Germinal center (tissue), 1 donor: ENCODE measurements around the gene LAMA2.

Experiments
- DNase-seq: peaks from one replicate; pipeline ENCODE4 v3.0.0; 2012; ENCODE audit warnings: mixed read lengths, low spot score

The LAMA2 gene

DNA sequence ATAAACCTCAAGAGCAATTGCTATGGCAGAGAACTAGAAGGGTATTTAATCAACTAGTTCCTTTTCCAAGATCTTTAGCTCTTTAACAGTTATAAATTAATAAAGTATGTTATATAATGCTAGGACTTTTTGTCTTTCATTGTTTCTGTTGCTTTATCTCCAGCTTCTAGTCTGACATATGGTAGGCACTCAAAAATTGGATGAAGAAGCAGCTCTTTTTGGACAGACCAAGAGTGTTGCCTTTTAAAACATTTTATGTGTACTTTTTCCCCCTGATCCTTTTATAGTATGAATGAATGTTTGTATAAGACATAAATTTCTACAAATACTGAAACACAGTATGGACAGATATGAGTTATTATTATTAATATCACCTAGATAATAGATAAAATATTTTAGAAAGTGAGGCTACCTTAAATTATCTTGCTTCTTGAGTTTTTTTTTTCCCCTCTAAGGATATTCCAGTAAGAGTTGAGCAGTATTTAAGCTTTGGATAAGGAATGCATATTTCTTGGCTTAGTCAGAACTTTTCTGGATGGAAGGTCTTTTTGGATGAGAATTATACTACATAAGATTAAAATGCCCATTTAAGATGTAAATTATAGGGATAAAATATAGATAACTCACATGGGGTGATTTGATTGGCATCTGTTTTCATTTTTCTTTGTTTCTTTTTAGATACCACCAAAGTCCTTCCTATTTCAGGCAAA lies 16.6 kb downstream of the LAMA2 start:
- no peak for DNase-seq

DNA sequence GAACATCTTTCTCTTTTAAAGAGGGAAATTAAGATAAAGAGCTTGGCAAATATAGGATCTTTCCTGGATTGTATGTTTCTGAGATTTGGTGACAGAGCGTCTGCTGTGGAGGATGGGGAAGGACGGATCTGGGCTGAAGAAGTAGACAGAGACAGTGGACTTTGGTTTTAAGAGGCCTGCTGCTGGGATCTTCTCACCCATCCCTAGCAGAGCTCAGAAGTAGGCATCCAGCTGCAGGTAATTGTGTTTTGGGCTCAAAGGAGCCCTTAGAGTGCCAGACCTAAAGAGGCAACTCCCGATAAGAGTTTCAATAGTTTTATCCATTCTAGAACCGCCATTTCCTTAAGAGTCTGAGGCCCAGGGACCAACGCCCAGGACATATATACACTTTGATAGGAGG lies 20.8 kb downstream of the LAMA2 start:
- no peak for DNase-seq

DNA sequence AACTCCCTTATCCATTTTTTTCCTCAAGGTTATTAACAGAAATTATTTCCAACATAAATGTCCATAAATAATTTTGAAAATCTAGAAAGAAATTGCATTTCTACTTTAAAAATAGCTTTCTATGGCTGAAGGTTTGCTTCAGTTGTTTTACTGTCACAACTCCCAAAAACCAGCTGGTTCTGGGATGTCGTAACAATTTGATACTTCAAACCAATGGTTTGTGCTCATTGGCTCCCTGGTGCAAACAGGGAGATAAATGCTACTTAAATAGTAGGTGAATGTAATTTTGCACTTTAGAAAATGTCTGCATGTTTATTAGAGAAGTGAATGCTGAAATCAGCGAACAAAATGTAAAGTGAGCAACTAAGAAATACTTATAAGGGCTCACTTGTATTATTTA lies 31.1 kb downstream of the LAMA2 start:
- no peak for DNase-seq

DNA sequence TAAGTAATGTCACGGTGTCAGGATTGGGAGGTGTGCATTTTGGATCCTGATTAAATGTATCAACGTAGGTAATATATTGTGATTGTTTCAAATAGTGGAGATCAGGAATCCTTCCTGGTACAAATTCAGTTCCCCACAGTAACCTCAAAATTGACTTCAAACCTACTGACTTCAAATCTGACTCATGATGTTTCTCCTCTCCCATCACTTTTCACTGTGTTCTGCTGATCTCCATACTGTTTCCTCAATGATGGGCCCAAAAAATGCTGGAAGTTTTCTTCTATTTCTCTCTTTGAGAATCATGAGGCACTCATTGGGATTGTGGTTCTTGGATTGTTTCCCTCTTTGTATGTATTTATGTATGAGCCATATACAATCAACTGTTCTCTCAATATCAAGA lies 35.9 kb downstream of the LAMA2 start:
- no peak for DNase-seq

DNA sequence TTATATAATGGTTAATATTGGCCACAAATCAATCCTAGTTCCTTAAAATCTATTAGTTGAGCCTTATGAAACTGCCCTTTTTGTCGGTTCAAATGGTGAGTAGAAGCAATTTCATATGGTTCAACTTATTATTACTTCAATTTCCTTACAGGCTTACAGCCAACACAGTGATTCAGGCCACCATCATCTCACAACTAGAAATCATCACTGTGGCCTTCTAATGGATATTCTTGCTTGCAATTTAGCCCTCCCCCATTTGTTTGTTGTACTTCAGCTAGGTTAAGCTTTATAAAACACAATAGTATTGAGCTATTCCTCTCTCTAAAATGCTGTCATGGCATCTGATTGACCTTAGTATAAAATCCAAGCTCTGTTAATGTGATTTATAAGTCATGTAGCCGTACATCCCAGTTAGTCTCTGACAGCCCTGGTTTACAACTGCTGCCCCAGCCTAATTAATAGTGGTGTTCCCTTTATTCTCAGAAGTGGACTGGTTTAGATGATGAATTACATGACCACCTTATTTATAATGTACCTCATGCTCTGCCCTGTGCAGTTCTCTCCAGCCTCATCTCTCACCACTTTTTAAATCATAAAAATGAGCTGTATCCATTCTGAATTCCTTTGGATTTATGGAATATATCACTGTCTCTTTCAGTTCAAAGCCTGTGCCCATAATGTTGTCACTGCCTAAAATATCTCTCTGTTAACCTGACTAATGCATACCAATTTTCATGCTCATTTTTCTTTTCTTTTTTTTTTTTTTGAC lies 36.7 kb downstream of the LAMA2 start:
- DNase-seq: no peak

DNA sequence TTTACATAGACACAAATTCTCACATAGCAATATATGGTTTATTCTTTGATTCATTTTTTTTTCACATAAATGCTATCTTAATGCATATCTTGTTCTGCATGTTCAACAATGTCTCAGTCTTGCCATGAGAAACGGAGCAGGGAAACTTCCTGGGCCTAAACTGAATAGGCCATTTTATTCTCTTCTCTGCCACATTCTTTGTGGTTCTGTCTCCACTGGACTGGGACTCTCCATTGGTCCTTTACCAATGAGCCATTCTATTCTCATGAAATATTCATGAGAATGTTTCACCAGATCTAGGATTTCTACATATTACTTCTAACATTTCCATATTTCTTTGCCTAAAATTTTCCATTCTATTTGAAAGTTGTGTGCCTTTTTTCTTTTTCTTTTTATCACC lies 42.8 kb downstream of the LAMA2 start:
- no peak for DNase-seq

DNA sequence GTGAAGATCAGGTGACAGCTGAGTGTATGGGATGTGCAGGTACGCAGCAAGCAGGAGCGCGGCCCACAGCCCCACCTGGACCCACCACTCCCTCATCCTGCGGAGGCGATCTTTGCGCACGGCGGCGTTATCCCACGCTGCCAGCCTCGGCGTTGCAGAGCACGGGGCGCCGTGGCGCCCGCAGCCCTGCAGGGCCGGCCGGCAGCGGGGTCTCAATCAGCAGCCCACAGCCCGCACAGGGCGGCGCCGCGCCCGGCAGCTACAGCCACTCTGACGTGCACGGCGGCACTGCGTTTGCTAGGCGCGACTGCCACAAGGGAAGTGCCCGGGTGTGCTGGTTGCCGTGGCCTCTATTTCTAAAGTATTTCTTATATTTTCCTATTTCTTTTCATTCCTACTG lies 46.9 kb downstream of the LAMA2 start:
- no peak for DNase-seq

DNA sequence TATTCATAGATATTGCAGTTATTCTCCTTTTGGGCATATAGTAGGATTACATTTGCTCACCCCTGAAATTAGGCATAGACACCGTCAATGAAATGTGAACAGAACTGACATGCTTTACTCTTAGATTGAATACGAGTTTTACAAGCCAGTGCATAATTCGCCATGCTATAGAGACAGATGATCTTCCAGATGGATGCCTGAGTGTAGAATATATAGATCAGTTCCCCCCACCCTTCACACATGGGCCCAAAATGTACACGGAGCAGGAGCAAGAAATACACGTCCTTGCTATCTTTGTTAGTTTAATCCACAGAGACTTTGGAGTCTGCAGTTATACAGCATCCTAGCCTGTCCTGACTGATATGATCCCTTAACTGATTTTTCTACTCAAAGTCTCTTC lies 47.4 kb downstream of the LAMA2 start:
- DNase-seq: no peak

DNA sequence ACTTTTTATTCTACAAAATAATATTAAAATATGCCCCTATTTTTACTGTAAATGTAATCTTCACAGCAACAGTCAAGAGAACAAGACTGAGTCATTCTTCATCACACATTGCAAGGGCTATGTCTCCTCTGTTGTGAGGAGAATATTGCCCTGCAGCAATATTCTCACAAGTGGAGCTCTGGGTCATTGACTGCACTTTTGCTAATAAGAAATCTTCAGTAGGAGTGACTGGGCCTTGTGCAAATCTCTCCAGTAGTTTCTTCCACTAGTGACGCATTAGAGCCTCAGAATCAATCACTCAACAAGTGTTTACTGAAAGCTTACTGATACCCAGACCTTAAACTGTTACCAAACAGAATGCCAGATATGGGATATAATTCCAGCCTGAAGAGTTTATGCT lies 49.1 kb downstream of the LAMA2 start:
- no peak for DNase-seq

DNA sequence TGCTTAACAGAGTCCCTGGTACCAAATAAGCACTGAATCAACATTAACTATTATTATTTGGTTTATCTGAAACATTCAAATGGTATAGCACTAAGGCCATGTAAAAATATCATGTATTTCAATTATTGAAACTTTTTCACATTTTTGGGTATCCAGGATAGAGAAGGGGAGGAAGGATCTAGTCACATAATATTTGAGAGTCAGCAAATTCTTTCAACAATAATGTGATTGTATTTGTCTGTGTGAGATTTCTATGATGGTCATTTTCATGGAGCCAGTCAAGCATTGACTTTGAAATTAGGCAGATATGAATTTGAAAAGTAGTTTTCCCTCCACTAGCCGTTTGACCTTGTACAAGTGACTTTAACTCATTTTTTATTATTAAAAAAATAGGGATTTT lies 67.9 kb downstream of the LAMA2 start:
- DNase-seq: no peak

DNA sequence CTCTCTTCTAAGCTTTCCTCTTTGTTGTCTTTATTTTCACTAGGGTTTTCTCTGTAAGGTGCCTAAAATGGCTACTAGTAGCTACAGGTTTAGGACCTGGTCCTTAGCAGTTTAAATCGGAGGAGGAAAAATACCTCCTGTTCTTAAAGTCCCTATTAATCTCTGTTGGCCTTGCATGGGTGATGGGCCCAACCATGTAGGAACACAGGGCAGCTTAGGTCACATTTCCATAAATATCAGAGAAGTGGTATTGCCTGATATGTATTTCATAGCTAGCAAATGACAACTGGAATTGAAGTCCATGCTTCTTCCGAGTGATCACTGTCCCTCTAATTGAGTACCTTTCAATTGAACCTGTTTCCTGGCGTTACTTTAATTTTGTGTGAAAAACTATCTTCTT lies 70.0 kb downstream of the LAMA2 start:
- no peak for DNase-seq

DNA sequence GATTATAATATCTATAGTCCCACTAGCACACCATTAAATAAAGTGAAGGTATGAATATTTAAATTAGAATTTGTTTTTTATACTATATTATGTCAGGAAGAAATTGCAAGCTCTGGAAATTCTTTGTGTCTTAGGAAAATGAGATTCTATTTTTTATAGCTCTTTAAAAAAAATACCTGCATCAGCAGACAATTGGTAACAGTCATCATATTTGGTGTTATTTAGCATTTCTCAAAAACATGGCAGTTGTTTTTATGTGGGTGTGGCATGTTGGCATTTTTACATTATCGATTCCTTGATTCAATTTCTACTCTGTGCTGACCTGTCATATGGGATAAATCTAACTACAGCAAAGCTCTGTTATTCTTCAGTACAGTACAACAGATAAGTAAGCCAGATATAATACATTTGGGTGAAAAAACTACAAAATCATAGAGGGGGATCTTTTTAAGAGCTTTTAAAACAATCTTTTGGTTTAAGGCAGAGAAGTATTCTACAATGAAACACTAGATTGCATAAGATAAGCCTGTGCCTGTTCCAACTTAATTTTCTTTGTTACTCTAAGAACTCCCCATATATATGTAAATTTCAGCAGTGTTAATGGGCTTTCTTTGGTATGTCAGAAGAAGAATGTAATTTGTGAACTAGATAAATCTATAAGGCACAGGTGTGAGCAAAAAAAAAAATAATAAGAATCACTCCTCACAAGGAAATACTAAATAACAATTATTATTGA lies 71.5 kb downstream of the LAMA2 start:
- no peak for DNase-seq

DNA sequence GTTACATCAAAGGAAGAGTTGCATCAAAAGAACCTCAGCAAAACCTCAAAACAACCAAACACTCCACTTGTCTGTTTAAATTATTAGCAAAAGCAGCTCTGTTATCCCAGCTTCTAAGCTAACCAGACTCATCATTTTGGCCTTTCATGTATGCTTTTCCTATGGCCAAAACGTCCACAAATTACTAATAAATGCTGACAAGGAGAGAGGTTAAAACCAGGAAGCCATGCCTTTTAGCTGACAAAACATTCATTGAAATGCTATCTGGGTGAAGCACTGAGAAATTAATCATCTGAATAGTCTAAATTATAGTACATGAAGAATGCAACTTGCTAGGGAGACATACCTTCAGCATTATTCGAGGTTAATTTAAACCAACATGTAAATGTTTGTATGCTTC lies 80.6 kb downstream of the LAMA2 start:
- no peak for DNase-seq

DNA sequence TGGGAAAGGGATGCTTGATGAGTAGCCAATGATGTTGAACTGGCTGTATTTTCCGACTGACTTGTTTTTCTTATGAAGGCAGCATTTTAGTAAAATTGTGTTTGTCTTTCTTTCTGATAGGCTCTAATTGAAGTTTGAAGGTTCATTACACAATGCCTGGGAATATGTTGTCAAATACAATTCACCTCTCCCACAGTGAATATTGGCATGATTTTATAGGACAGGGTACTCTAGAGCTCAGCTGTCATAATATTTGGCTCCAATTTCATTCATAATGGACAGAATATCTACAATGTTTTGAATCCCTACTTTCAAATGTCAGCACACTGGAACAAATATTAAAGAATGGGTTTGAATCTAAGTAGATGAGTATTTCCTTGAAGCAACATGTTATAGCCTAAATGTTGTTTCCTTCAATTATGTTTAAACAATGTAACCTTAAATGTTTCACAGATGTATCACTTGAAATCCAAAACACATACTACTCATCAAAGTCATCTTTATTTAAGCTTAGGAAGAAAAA lies 81.4 kb downstream of the LAMA2 start:
- no peak for DNase-seq

DNA sequence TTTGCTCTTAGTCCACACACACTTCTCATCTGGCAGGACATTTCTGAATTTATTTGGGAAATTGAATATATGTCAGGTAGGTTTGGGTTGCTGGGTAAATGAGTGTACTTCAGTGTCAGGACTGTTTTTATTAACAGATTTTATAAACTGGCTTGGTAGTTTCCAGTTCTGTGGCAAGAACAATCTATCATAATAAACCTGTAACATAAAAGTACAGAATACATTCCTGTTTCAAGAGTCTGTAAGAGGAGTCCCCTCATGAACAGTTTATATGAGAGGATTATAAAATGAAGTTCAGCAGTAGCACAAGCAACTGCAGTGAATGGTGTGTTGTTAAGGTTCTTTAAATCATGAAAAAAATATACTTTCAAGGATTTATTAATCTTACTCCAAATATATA lies 81.8 kb downstream of the LAMA2 start:
- DNase-seq: no peak

DNA sequence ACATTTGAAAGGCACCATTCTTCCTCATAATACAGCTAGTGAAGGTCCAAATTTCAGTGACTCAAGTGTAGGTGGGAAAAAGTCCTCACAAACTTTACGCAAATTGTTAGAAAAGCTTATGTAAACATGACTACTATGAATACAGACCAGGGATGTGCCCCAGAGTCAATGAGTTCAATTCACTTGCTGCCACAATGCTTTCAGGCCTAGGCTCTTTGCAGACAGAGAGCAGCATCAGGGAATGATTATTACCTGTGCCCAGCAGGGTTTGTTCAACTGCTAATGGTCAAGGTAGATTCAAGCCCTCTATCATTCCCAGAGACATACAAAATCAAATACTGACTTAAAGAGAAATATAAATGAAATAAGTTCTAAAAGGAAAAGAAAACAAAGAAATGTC lies 84.0 kb downstream of the LAMA2 start:
- no peak for DNase-seq

DNA sequence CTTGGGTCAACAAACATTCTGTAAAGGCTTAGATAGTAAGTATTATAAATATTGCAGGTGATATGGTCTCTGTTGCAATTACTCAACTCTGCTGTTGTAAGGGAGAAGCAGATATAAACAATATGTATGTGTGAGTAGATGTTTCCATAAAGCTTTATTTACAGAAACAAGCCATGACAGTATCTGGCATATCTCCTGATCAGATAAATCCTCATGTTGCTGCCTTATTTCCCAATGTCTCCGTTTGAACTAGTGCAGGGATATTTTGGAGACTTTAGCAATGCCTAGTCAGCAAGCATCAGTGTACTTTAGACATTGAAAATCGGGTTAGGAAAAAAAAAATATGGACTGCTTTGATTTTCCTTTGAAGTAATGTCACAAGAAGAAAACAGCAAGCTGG lies 96.1 kb downstream of the LAMA2 start:
- DNase-seq: no peak

DNA sequence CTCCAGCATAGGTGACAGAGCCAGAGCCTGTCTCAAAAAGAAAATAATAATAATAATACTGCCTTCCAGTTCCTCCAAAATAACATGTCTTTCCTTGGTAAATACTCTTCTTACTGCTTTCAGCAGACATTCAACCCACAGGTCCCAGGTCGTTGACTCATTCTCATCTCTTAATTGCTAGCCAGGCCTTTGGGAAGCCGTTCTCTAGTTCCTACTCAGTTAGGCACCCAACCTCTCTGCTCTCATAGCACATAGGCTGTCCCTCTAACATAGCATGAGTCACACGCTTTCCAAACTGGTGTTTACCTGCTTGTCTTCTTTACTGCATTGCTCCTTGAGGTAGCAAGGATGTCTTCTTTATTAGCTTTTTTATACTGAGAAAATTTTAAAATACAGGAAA lies 98.8 kb downstream of the LAMA2 start:
- no peak for DNase-seq

DNA sequence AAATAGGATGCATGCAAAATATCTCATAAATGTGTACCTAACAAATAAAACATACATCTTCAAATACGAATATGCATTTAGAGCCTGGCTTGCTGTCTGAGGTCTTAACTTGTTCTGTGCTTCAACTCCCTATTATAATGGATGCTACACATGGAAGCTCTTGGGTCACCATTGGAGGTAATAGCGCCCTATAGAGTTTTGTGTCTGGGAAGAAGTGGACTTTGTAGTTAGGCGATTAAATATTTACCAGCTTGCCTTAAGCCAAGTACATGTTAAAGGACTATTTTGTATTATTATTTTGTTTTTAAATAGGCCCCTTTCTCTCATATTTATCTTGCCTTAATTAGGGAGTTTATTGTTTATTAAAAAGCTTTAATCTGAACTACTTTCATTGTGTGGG lies 107.4 kb downstream of the LAMA2 start:
- no peak for DNase-seq

DNA sequence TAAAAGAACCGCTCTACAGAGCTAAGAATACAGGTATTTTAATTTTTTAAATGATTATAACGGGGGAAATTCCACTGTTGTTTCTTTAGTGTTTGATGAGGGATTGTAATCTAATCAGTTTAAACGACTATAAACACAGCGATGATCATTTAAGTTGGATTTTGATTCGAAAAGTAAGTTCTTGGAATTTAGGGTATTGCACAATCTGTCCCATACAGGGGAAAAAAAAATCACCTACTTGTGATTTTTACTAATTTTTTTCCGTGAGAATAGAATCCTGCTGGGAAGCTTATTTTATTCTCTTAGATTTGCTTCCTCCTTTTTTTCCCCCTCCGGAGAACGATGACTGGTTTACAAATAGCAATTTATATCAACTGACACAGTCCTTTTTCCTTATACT lies 108.0 kb downstream of the LAMA2 start:
- no peak for DNase-seq

DNA sequence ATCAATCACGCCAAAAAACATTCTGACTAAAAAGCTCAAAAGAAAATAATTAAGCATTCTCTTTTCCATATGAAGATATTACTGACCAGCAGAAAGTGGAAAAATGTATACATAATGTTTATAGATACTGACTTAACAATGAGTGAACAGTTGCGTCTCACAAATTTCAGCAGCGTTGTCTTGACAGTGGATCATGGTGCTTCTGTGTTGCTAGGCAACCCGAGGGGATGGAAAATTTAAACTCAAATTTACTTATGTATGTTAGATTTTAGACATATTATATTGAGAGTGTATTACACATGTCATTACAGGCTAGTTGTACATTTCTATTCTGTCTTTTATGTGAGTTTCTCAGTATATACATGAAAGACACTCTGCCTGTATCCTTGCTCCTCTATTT lies 110.2 kb downstream of the LAMA2 start:
- no peak for DNase-seq

DNA sequence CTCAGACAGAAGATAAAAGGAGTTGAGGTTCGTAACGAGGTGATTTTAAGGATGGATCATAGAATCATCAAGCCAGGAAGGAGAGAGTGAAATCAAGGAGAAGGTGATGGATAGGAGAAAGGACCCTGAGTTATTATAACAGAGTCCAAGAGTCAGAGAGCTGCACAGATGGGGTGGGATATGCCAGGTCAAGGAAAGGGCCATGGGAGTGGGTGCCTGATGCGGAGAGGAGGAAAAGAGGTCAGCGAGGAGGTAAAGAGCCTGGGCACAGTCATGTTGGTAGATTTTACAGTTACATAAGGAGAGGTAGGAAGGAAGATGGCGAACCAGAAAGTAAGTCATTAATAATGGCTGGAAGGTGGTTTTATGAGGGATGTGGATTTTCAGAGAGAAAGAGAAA lies 114.9 kb downstream of the LAMA2 start:
- DNase-seq: no peak
